CD4-positive, alpha-beta T cell treated with Interleukin-12 subunit alpha and Interleukin-12 subunit beta, for 1 hour (primary cell): ENCODE results near the gene TRAM2.

Experiments
- DNase-seq: peaks from one replicate; pipeline ENCODE4 v3.0.0-alpha.2; 2020

TRAM2 gene

DNA sequence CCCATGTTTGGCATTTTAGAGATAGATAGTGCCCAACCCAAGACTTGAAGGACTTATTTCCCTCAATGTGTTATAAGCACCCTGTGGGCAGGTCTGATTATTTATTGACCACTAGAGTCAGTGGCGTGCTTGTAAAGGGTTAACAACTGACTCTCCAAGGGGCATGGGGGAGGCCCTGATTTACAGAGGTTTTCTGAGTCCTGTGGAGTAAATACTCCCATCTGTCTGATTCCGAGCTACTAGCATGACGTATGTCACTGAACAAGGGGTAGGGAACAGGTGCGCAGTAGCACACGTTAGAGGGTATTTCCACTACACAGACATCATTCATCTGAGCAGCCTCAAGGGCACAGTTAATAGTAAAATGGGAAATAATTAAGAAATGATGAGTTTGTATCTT, 17.4 kb upstream of the TRAM2 start:
- no peak for DNase-seq

DNA sequence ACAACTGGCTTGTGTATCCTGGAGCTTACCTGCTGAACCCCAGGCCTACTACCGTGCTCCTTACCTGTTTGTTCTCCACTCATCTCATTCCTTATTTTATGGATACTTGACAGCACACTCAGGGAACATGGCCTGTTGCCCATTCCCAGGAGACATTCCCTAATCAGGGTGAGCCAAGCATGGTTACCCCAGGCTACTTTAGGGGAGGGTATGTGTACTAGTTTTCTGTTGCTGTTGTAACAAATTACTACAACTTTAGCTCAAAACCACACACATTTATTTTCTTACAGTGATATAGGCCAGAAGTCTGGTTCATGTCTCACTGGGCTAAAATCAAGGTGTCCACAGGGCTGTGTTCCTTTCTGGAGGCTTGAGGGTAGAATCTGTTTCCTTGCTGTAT, 15.0 kb upstream of the TRAM2 start:
- DNase-seq = no peak

DNA sequence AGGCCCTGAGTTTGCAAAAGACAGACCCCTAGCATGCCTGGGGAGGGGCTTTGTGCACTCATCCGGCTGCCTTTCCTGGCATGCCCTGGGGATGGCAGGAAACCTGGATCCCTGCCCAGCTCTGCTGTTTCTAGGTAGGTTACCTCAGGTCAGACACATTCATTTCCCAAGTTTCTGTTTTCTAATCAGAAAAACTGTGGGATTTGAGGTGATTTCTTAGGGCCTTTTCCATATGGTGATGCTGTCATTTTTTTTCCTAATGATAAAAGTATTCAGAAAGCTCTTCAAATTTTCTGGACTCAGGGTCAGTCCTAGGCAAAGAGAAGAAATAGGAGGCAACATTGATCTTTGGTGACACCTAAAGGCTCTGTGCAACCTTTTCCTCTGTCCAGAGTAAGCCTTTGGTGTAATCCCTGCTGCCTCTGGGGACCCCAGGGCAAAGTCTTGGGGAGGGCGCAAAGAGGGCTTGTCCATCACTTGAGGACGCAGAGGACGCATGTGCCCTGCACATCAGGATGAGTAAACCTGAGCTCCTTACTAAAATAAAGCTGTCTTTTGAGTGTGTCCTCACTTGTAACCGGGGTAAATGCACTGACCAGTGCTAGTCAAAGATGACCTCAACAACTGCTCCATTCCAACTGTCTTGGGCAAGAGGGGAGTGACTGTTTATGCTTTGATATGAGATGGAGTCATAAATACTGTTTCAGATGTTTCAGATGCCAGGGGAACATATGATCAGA, 13.5 kb upstream of the TRAM2 start:
- no peak for DNase-seq

DNA sequence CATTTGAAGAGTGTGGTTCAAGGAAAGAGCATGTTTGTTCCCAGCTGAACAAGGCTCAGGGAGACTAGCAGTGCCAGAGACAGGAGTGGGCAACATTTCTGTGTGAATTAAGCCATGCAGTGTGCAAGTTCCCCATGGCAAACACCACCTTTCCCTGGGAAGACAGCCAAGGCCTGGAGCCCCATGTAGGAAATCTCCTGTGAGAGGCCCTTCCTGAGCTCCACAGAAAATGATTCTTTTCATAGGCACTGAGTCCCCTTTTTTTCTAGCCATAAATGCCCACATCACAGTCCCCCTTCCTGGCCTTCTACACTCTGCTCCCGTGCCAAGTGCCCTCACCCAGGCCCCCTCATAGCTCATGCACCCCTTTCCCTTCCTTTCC, 11.8 kb upstream of the TRAM2 start:
- DNase-seq = no peak

DNA sequence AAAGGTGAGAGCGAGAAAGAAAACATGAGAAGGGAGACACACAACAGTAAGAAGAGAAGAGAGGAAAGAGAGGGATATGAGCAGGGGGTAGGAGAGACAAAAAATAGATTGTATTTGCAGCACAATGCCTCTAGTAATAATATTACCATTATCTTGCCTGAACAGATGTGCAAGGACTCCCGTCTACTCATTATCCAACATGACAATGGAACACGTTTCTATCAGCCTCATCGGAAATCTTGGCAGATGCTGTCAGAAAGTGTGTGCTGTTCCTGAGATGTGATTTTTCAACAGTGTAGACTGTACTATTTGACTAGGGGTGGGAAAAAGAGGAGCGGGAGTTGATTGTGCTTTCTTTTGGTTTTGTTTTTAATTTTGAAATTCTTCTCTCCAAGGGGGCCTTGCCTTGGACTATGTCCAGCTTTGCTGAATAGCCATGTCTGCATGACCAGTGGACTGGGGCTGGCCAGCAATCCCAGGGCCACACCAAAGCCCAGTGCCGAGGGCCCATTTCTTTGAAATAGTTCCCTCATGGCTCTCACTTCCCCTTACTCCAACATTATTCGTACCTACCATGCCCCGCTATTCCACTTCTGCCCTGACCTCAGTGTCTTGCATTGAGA, 11.3 kb upstream of the TRAM2 start:
- no peak for DNase-seq

DNA sequence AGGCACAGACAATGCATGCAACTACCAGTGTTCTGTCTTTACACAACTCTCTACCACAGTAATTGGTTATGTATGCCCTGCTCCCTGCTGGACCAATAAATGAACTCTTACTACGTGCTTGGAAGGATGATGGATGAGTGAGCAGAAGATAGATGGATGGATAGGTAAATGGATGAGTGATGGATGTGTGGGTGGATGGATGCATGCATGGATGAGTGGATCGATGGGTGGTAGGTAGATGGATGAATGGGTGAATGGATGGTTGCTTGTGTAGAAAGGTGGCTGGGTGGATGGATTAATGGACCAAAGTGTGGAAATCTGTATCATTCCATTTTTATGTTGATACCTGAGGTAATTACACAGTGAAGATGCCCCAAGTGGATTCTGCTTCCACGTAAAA, 10.1 kb upstream of the TRAM2 start:
- no peak for DNase-seq

DNA sequence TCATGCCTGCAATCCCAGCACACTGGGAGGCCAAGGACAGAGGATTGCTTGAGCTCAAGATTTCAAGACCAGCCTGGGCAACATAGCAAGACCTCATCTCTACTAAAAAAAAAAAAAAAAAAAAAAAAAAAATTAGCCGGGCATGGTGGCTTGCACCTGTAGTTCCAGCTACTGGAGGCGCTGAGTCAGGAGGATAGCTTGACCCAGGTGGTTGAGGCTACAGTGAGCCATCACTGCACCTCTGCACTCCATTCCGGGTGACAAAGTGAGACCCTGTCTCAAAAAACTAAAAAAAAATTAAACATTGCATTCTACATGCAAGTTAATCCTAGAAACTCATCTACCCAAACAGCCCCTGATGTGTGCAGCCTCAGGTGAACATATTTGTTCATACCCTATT, 7.3 kb upstream of the TRAM2 start:
- DNase-seq = no peak

DNA sequence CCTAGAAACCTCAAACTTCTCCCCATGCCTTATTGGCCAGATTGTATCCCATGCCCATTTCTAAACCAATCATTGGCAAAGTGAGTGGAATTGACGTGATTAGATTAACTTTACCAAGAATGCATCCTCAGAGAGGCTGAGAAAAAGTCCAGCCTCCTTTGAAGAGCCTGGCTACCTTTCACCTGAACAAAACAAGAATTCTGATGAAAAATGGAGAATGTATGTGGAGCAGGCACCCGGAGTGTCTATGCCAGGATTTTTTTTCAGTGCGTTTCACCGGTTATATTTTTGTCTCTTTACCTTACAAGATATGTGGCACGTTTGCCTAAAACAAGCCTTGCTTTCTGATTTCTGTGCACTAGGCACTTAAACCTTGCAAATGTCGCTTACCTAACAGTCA, 6.1 kb upstream of the TRAM2 start:
- no peak for DNase-seq

DNA sequence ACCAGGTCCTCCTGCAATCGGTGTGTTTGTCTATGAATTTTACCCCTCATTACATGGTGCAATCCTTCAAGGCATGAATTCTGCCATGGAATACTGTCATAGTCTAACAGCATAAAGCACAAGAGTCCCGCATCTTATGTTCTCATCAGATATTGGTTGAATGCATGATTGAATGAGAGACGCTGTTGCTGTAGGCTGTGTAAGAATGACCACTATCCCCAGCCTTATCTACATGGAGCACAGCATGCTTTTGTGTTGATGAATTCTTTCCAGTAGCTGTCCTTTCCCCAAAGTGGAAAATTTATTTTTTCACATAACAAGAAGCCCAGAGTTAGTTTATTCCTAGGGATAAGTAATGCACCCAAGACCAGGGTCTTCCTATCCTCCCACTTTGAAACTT, 5.6 kb upstream of the TRAM2 start:
- no peak for DNase-seq

DNA sequence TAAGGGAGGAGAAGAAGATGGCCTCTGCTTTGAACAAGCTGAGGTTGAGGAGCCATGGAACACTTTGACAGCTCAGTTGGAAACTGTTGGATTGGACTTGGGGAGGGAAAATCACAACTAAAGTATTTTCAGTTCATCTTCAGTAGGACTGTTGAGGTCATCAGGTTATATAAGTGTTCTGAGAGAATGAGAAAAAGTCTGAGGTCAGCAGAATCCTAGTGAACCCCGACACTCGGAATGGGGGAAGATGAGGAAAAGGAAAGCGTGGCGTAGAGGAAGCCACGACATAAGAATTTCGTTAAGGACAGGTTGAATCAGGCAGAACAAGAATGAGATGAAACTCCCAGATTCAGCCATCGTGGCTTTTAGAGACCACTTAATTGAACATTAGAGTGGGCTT, 4.0 kb upstream of the TRAM2 start:
- no peak for DNase-seq

DNA sequence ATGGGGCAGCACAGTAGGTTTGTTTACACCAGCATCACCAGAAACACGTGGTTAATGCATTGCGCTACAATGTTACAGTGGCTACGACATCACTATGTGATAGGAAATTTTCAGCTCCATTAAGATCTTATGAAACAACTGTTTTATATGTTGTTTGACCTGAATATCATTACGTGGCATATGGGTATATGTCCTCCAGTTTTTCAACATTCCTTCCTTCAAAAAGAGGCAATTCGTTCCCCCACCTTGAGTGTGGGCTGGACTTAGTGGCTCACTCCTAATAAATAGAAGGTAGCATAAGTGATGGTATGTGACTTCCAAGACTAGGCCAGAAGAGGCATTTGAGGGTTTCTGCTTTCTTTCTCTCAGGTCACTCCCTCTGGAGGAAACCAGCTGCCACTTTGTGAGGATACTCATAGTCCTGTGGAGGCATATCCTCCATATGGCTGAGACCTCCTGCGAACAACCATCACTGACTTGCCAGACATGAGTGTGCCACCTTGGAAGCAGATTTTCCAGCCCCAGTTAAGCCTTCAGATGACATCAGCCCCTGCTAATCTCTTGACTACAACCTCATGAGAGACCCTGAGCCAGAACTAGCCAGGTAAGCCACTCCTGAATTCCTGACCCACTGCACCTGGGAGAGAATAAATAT, 2.3 kb upstream of the TRAM2 start:
- no peak for DNase-seq

DNA sequence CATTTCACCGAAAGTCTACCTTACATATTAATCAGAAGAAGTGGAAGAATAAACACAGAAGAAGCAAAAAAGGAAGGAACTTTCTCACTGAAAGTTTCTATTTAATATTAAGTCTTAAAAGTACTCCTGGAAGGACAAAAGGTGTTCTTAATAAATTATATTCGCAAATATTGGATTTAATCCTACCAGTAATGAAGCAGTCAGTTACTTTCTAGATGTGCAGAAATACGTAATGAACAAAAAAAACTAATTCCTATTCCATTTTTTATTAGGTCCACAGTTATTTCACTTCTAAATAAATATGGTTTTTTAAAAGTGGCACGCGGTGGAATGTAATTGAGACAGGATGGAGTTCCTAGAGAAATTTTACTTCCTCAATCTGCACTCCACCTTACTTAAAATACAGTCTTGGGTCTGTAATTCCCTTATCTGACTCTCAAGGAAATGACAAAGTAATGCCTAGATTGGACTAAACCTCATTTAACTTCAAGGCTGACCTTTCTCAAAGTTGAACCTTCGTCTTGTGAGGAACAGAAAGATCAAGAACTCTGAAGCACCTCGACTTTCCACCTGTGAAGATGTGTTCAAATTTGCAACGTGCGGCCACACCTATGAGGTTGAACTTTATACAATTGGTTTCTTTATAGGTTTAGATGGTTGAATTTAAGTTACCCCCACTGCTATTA, 1.1 kb upstream of the TRAM2 start:
- DNase-seq = no peak

DNA sequence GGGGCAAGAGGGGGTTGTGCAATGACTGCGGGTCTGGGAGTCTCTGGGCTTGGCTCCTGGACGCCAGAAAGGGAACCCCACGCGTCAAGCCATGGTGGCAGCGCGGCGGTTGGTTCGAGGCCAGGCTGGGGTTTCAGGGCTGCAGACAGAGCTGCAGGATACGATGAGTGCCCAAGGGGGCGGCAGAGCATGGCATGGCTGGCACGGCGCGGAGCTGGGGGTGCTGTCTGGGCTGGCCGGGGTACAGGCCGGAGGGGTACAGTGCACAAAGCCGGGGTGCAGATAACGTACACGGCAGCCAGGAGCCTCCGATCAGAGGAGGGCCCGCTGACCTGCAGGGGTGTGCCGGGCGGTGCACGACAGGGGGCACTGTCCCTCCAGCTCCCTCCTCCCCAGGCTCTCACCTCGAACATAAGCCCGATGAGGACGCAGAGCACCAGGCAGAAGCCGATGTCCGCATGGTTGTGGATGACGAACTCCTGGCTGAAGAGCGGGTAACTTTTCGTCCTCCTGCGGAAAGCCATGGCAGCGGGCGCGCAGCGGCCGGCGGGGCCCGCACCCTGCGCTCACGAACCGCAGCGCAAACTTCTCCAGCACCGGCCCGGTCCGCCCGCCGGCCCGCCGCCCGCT, 353 bp downstream of the TRAM2 start:
- DNase-seq = peak; percentile 64

DNA sequence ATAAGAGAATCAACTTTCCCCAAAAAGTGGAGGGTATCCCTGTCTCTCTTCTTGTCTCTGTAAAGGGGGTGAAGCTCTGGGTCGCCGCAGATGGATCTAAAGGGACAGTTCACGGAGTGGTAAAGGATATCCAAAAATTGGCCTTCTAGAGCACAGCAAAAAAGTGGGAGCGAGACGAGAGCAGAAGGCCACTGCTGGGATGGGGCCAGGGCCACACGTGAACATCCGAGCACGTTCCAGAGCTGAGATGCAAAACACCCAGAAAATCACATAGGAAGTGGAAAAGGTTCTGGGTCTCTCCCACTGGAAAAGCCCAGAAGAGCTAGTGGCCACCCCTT, 837 bp downstream of the TRAM2 start:
- DNase-seq = no peak

DNA sequence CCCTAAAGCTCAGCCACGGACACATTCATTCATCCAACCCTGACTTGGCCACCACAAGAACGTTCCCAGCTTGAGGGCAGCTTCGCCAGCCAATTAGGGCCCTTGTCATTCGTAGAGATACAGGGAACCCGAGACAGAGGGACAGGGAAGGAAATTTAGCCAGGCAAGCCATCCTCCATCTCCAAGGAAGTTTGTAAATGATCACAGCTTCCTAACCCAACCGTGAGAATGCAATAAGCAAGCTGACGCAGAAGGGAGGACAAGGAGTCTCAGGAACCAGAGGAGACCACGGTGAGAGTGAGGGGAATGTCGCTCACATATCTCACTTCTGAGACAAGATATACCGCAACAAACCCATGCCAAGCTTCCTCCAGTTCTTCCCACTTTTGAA, 1.4 kb downstream of the TRAM2 start:
- no peak for DNase-seq

DNA sequence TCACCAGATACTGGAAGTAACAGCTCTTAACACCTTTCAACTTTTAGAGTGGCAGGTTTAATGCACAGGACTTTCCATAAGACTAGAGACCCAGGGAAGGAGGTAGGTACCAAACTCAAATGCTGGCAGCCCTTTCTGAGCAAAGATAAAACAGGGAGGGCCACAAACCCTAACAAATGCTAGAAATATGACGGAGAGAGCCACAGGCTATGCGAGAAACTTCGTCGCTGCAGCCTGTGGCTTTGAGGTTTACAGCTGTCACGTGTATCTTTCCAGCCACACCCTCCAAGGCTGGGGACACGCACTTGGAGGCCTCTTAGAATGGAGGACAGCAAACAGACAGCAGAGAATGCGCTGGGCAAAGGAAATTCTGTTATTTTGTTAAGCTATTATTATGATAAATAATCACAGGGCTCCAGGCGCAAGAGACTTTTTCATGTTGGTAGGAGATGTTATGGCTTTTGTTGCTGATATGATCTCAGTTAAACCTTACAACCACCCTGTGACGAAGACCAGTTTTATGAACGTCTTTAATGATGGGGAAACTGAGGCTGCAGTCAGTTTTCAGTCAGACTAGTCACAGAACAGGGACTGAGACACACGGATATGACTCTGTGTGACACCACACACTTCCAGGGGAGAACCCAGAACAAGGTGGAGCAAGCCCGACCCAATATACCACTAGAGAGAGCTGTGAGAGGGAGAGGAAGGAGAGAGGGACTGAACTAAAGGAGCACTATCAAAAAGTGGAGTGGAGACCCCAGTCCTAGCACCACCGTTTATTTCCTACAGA, 2.0 kb downstream of the TRAM2 start:
- DNase-seq = peak; percentile 67

DNA sequence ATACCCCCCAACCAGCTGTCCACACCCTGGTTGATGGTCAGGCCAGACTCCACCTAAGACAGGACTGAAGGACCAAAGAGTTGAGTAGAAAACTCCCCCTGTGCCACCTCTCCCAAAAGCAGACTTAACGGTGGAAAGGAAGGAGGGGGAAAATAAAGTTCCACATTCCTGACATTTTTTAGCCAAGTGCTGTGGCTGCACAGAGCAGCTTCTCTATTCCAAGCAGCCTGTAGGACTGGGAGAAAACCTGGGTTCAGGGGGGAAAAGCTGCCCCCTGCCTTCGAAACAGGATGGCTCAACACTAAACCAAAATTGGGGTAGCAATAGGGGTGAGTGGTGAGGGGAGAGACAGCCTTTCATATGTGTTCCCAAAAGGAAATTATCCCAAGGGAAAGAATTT, 3.6 kb downstream of the TRAM2 start:
- no peak for DNase-seq

DNA sequence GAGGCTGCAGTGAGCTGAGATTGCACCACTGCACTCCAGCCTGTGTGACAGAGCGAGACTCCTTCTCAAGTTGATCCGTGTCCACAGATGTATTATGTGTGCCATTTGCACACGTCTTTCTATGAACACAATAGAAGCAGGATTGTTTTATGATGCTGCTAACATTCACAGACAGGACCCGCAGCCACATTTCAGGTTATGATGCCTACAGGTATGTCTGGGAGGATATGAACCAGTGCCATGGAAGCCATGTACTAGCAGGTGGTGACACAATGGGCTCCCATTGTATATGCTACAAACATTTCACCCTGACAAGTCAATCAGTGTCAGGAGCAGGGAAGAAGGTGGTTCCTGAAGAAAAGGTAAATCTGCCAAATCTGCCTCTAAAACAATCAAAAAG, 4.3 kb downstream of the TRAM2 start:
- DNase-seq = no peak

DNA sequence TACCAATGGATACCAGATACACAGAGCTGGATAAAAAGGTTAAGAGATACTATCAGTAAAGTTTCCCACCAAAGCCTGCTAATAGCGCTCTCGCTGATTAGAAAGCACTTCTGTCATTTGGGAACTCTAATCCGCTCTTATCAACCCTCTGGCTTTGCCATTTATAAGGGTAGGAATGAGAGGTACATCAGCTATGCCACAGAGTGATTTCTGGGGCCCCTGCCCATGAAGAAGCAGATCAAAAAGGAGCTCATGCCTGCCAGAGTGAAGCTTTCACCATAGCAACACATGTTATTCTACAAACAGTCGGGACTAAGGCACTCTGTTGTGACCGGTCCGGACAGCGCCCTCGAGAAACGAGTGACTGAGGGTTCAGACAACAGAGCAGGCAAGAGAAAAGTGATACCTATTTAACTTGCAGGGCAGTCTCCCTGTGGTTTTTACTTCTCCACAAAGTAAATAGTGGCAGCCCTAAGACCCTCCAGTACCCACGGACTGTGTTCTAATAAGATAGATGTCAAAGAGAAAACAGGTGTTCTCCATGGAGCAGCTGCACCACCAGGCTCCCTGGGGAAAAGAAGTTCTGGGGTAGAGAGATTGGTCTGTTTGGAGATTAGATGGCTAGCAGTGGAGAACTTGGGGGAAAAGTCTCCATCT, 5.6 kb downstream of the TRAM2 start:
- no peak for DNase-seq

DNA sequence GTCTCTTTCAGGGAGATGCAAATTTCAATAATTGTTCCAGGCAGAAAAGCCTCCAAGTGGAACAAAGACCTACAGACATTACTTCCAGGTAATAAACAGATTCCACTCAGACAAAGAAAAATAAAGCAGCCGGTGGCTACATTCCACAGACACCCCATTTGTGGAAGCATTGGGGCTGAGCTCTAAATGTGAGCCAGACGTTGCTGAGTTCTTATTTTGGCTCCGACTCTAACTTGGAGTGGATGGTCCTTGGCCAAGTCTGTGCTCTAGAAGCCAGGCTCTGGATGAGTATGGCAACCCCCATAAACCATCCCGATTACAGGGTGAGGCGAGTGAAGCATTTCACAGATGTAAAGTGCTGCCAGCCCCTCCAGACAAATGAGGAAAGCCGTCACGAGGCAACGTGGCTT, 6.6 kb downstream of the TRAM2 start:
- no peak for DNase-seq

DNA sequence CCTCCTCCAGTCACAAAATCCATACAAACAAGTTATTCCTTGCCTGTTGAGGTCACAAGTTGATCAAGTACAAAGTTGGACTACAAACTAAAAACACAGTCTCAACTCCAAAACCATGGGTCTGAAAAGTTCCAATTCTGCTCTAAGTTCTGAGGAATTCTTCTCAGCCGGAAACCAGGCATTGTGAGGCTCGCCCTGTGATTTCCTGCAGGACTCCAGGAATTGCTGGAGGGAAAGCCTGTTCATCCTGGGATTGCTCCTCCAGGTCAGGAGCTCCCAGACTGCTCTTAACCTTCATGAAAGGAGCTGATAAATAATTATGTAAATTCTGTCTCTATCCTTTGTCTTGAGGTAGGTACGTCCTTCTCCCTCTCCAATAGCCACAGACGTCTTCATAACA, 8.5 kb downstream of the TRAM2 start:
- no peak for DNase-seq

DNA sequence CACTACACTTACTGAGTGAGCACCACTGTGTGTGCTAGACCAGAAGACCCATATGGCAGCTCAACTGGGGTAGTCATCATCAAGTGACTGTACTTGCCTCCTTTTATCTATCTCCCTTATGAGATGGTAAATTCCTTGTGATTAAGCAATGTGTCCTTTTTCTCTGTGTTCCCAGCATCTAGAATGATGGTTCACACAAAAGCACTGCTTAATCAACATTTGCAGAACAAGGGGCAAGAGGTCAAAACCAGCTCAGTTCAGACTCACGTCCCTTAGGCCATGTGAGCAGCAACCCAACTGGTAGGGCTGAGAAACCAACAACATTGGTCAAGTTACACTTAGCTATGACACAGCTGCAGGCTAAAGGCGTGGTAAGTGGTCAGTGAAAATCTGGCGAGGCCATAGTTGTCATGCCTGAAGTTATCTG, 10.0 kb downstream of the TRAM2 start:
- DNase-seq = no peak
